GM18868 (cell line): ENCODE results near the gene CPED1.
"Not testable (repeated sequence)": the region's sequence is repeated elsewhere in the genome, so short reads cannot be mapped to it uniquely, and the experiment has no call there.

Experiments
- ATAC-seq: cut with Tn5 transposase; IDR thresholded peaks from one replicate; pipeline ENCODE4 v1.9.1; 2021; ENCODE audit warnings: mild to moderate bottlenecking, moderate library complexity; ENCODE audit not compliant: unreplicated experiment

CPED1 gene

GRCh38 chr7:121037329-121037728 is 48.8 kb downstream of the CPED1 start:
- ATAC-seq = not testable (repeated sequence)

- ATAC-seq = no peak
Measured at GRCh38 chr7:121037957-121038716, 49.6 kb downstream of the CPED1 start.

- ATAC-seq = no peak
Measured at GRCh38 chr7:121038717-121039509, 50.4 kb downstream of the CPED1 start.

- no peak for ATAC-seq
Measured at GRCh38 chr7:121039510-121039822, 51.0 kb downstream of the CPED1 start.

- ATAC-seq = no peak
Measured at GRCh38 chr7:121039994-121040393, 51.5 kb downstream of the CPED1 start.

- no peak for ATAC-seq
Measured at GRCh38 chr7:121041516-121042148, 53.1 kb downstream of the CPED1 start.

- ATAC-seq = no peak
Measured at GRCh38 chr7:121042195-121042594, 53.7 kb downstream of the CPED1 start.

- ATAC-seq = no peak
Measured at GRCh38 chr7:121042899-121043298, 54.4 kb downstream of the CPED1 start.

- ATAC-seq = no peak
Measured at GRCh38 chr7:121043314-121044234, 55.1 kb downstream of the CPED1 start.

GRCh38 chr7:121045090-121045489 is 56.6 kb downstream of the CPED1 start:
- no peak for ATAC-seq

- no peak for ATAC-seq
Measured at GRCh38 chr7:121046009-121046408, 57.5 kb downstream of the CPED1 start.

GRCh38 chr7:121046893-121047468 is 58.5 kb downstream of the CPED1 start:
- no peak for ATAC-seq

- no peak for ATAC-seq
Measured at GRCh38 chr7:121048195-121048594, 59.7 kb downstream of the CPED1 start.

- no peak for ATAC-seq
Measured at GRCh38 chr7:121049028-121049791, 60.7 kb downstream of the CPED1 start.

GRCh38 chr7:121049897-121050296 is 61.4 kb downstream of the CPED1 start:
- no peak for ATAC-seq

GRCh38 chr7:121053219-121053618 is 64.7 kb downstream of the CPED1 start:
- no peak for ATAC-seq

GRCh38 chr7:121054925-121055324 is 66.4 kb downstream of the CPED1 start:
- no peak for ATAC-seq

- no peak for ATAC-seq
Measured at GRCh38 chr7:121057878-121058277, 69.4 kb downstream of the CPED1 start.

- no peak for ATAC-seq
Measured at GRCh38 chr7:121058975-121059374, 70.5 kb downstream of the CPED1 start.
